ENCODE results near the gene YARS1. TPM values are rescaled to one million over a fixed set of nuclear protein-coding genes. Genes with fewer than 3 reads are reported as not detected.

YARS1 gene
- total RNA-seq, 1 experiment from 2014 or later = 120 TPM

DNA sequence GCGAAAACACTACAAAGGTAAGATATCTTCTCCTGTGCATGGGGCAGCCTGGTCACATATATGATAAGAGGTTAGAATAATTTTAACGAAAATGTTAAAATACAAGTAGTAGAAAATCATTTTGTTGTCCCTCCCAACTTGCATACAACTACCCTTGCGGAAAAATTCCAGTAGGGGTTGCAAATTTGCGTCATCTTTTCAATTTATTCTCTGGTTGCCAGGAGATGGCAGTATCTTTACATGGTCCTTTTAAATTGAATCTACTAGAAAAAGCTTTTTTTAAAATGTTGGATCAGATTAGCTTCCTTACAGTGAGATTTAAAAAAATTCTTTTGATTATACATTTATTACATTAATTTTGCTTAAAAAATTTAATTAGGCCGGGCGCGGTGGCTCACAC lies 11.2 kb upstream of the YARS1 start:
- ATAC-seq = no peak
- TF ChIP-seq TCF7L2 (IDR thresholded peaks at IDR 0.05; ENCODE audit: low read depth, low read length) = no peak
- TF ChIP-seq CTCF (IDR thresholded peaks at IDR 0.05) = no peak; the same call in 1 of the 2 replicates
- BruUV-seq (replicated peaks) = no TSS peak
- Histone ChIP-seq H3K9me3 (ENCODE audit: control insufficient read depth, insufficient read depth, low read depth, low read length) (no peaks in the 10 kb centered on the region), H3K27me3 (ENCODE audit: control insufficient read depth, insufficient read depth, low read length) (no peaks in the 10 kb centered on the region), H3K27ac (ENCODE audit: low read length) (no peak overlapping the region), H3K36me3 (ENCODE audit: control insufficient read depth, insufficient read depth, low read length) (peaks cover 55% of the 10 kb centered on the region), H3K4me1 (ENCODE audit: control insufficient read depth, insufficient read depth, low read length) (no peaks in the 10 kb centered on the region), H3K4me3 (ENCODE audit: low read depth in 2 of 2, low read length in 2 of 2) (no peak overlapping the region)
- no peak for DNase-seq (ENCODE audit: low read depth, low spot score)
- ChIA-PET CTCF (no interaction called here), POLR2A (no interaction called here)
- intact Hi-C loops (cut with micrococcal nuclease; ENCODE audit: unreplicated experiment) = no loop called here
- in situ Hi-C loops (cut with HindIII; ENCODE audit: low pct_unique_long_range_greater_than_20kb, low sequenced_read_pairs) = no loop called here

DNA sequence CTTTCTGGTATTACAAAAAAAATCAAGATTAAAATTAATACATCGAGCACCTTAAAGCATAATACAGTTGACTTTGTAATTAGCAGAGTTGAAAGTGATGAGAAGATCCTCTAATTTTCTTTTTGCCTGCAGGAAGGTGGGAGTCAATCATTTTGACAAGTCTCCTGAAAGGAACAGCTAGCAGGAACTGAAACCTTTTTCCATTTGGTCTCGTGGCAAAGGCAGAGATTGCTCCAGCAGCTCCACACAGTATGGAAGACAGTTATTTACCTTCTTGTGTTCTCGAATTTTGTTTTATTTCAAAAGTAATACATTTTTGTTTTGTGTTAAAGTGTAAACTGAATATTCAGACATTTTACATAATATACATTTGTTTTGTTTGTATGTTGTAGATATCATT lies 8.0 kb upstream of the YARS1 start:
- no peaks in the 10 kb centered on the region for H3K4me1 ChIP-seq (ENCODE audit: control insufficient read depth, insufficient read depth, low read length)
- BruUV-seq (replicated peaks) = no TSS peak
- ATAC-seq = no peak
- POLR2A ChIA-PET = no interaction called here
- no peaks in the 10 kb centered on the region for H3K27me3 ChIP-seq (ENCODE audit: control insufficient read depth, insufficient read depth, low read length)
- H3K4me3 ChIP-seq (ENCODE audit: low read depth in 2 of 2, low read length in 2 of 2) = no peak overlapping the region
- intact Hi-C loops (cut with micrococcal nuclease; ENCODE audit: unreplicated experiment) = no loop called here
- TF ChIP-seq CTCF (IDR thresholded peaks at IDR 0.05) = no peak
- no peak for TF ChIP-seq TCF7L2 (IDR thresholded peaks at IDR 0.05; ENCODE audit: low read depth, low read length)
- no peak for TF ChIP-seq POLR2AphosphoS5 (IDR thresholded peaks at IDR 0.05; ENCODE audit: low read depth, low read length)
- TF ChIP-seq, protein P1, sequence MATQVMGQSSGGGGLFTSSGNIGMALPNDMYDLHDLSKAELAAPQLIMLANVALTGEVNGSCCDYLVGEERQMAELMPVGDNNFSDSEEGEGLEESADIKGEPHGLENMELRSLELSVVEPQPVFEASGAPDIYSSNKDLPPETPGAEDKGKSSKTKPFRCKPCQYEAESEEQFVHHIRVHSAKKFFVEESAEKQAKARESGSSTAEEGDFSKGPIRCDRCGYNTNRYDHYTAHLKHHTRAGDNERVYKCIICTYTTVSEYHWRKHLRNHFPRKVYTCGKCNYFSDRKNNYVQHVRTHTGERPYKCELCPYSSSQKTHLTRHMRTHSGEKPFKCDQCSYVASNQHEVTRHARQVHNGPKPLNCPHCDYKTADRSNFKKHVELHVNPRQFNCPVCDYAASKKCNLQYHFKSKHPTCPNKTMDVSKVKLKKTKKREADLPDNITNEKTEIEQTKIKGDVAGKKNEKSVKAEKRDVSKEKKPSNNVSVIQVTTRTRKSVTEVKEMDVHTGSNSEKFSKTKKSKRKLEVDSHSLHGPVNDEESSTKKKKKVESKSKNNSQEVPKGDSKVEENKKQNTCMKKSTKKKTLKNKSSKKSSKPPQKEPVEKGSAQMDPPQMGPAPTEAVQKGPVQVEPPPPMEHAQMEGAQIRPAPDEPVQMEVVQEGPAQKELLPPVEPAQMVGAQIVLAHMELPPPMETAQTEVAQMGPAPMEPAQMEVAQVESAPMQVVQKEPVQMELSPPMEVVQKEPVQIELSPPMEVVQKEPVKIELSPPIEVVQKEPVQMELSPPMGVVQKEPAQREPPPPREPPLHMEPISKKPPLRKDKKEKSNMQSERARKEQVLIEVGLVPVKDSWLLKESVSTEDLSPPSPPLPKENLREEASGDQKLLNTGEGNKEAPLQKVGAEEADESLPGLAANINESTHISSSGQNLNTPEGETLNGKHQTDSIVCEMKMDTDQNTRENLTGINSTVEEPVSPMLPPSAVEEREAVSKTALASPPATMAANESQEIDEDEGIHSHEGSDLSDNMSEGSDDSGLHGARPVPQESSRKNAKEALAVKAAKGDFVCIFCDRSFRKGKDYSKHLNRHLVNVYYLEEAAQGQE (IDR thresholded peaks at IDR 0.05; ENCODE audit: insufficient read depth in 1 of 2, low read depth in 2 of 2, low read length in 1 of 2) = no peak
- no peak for TF ChIP-seq SIN3A (IDR thresholded peaks at IDR 0.05; ENCODE audit: borderline replicate concordance, insufficient read depth, low read depth, low read length)
- CTCF ChIA-PET = no interaction called here
- DNase-seq (ENCODE audit: low read depth, low spot score) = no peak
- H3K27ac ChIP-seq (ENCODE audit: low read length) = no peak overlapping the region
- H3K9me3 ChIP-seq (ENCODE audit: control insufficient read depth, insufficient read depth, low read depth, low read length) = no peaks in the 10 kb centered on the region
- in situ Hi-C loops (cut with HindIII; ENCODE audit: low pct_unique_long_range_greater_than_20kb, low sequenced_read_pairs) = no loop called here
- H3K36me3 ChIP-seq (ENCODE audit: control insufficient read depth, insufficient read depth, low read length) = peaks cover 35% of the 10 kb centered on the region
